H1 (cell line): ENCODE data around the gene CPXM2. TPM values are rescaled to one million over a fixed set of nuclear protein-coding genes. Genes with fewer than 3 reads are reported as not detected.

Experiments
- CTCF ChIA-PET: fragments of 300-600 bp; sonication (Branson Sonifier 250); formaldehyde crosslinking; loops from one replicate; lab custom pipeline; 2021; ENCODE audit not compliant: partially characterized antibody; lab: Charles Lee
- POLR2A ChIA-PET: fragments of 300-600 bp; sonication (Branson Sonifier 250); formaldehyde crosslinking; loops from one replicate; lab custom pipeline; 2021; ENCODE audit warnings: inconsistent platforms; ENCODE audit not compliant: partially characterized antibody; lab: Charles Lee
- DNase-seq, 2 experiments: peaks; one replicate each; pipeline versions ENCODE4 v3.0.0 to v3.0.0-alpha.2; 2010 to 2022; ENCODE audit warnings: low spot score in 2 of 2, low read depth in 1 of 2, mixed read lengths in 1 of 2
- FAIRE-seq: peaks from 2 replicates; lab custom pipeline; 2011; peaks lifted over from hg19 to GRCh38; lab: Jason Lieb, UNC
- H2AFZ ChIP-seq: 2 replicates; pipeline ENCODE4 v1.8.1; 2012; ENCODE audit warnings: low read length, inconsistent platforms
- H2AK5ac ChIP-seq: 2 replicates; pipeline ENCODE4 v1.6.1; 2013; ENCODE audit warnings: low read depth, low read length
- H2BK120ac ChIP-seq: replicated peaks from 2 replicates; pipeline ENCODE3; 2013; ENCODE audit warnings: low read depth, low read length, inconsistent platforms
- H2BK12ac ChIP-seq: 2 replicates; pipeline ENCODE4 v1.6.1; 2013; ENCODE audit warnings: low read depth, low read length
- H2BK15ac ChIP-seq: 2 replicates; pipeline ENCODE4 v1.6.1; 2013; ENCODE audit warnings: low read length
- H2BK20ac ChIP-seq: 2 replicates; pipeline ENCODE4 v1.6.1; 2013; ENCODE audit warnings: low read length
- H2BK5ac ChIP-seq: 2 replicates; pipeline ENCODE4 v1.6.1; 2013; ENCODE audit warnings: low read depth, low read length
- H3K14ac ChIP-seq: 2 replicates; pipeline ENCODE4 v1.6.1; 2013; ENCODE audit warnings: inconsistent platforms; ENCODE audit not compliant: insufficient read length
- H3K18ac ChIP-seq: 2 replicates; pipeline ENCODE4 v1.6.1; 2013; ENCODE audit warnings: low read length; ENCODE audit errors: extremely low read depth
- H3K23ac ChIP-seq: 2 replicates; pipeline ENCODE4 v1.6.1; 2013; ENCODE audit warnings: inconsistent platforms; ENCODE audit not compliant: insufficient read length
- H3K23me2 ChIP-seq: 2 replicates; pipeline ENCODE4 v1.6.1; 2013; ENCODE audit warnings: low read depth, low read length
- H3K27ac ChIP-seq: 2 replicates; pipeline ENCODE4 v1.6.1; 2011; ENCODE audit warnings: low read depth, low read length, inconsistent platforms
- H3K27me3 ChIP-seq, 4 experiments: replicated peaks in 1 of 4; 1 replicate in 1 of 4; 2 replicates in 3 of 4; pipeline versions ENCODE4 v1.6.1 to v1.8.1; 2011 to 2013; ENCODE audit warnings: low read length in 3 of 4, mild to moderate bottlenecking in 3 of 4, inconsistent platforms in 2 of 4, mixed read lengths in 2 of 4, moderate library complexity in 1 of 4; ENCODE audit not compliant: control insufficient read depth in 3 of 4, insufficient read depth in 3 of 4; ENCODE audit errors: extremely low read depth in 1 of 4
- H3K36me3 ChIP-seq, 4 experiments: 2 replicates each; pipeline versions ENCODE4 v1.6.1 to v1.8.1; 2011 to 2013; ENCODE audit warnings: mild to moderate bottlenecking in 4 of 4, low read length in 3 of 4, moderate library complexity in 2 of 4, control low read depth in 1 of 4, inconsistent platforms in 1 of 4; ENCODE audit not compliant: insufficient read depth in 4 of 4, control insufficient read depth in 2 of 4
- H3K4ac ChIP-seq: replicated peaks from 2 replicates; pipeline ENCODE3; 2013; ENCODE audit warnings: low read length, low read depth, mixed read lengths, inconsistent platforms; ENCODE audit not compliant: insufficient read length
- H3K4me1 ChIP-seq, 4 experiments: replicated peaks in 1 of 4; 1 replicate in 1 of 4; 2 replicates in 3 of 4; pipeline versions ENCODE4 v1.6.1 to v1.8.1; 2011 to 2013; ENCODE audit warnings: low read length in 3 of 4, inconsistent platforms in 2 of 4, mixed read lengths in 1 of 4; ENCODE audit not compliant: insufficient read depth in 4 of 4, control insufficient read depth in 3 of 4
- H3K4me2 ChIP-seq, 2 experiments: 2 replicates each; pipeline versions ENCODE4 v1.6.1 to v1.8.1; 2011 to 2013; ENCODE audit warnings: low read depth in 2 of 2, low read length in 2 of 2, control low read depth in 1 of 2, inconsistent platforms in 1 of 2, mild to moderate bottlenecking in 1 of 2; ENCODE audit not compliant: insufficient read depth in 1 of 2
- H3K4me3 ChIP-seq, 4 experiments: fragments of 200-600, 300-600 bp in 1 of 4; sonication (generic), shearing (Covaris generic), sonication (Bioruptor Twin) in 1 of 4; 2 replicates each; pipeline versions ENCODE4 v1.5.1 to v1.8.1; 2011 to 2016; ENCODE audit warnings: low read length in 4 of 4, low read depth in 3 of 4, control low read depth in 2 of 4, inconsistent platforms in 2 of 4, mild to moderate bottlenecking in 2 of 4, mixed read lengths in 1 of 4, moderate library complexity in 1 of 4; ENCODE audit not compliant: insufficient read depth in 2 of 4; ENCODE audit errors: extremely low read depth in 1 of 4
- H3K56ac ChIP-seq: replicated peaks from 2 replicates; pipeline ENCODE3; 2013; ENCODE audit warnings: low read depth, mild to moderate bottlenecking, mixed read lengths, low read length, inconsistent platforms; ENCODE audit not compliant: insufficient read length
- H3K79me1 ChIP-seq: 2 replicates; pipeline ENCODE4 v1.6.1; 2013; ENCODE audit warnings: low read depth, low read length, control low read depth
- H3K79me2 ChIP-seq, 2 experiments: 2 replicates each; pipeline versions ENCODE4 v1.6.1 to v1.8.1; 2012 to 2013; ENCODE audit warnings: low read length in 2 of 2, mild to moderate bottlenecking in 2 of 2, inconsistent platforms in 1 of 2; ENCODE audit not compliant: insufficient read depth in 2 of 2, control insufficient read depth in 1 of 2
- H3K9ac ChIP-seq, 4 experiments: replicated peaks in 1 of 4; 1 replicate in 1 of 4; 2 replicates in 3 of 4; pipeline versions ENCODE4 v1.6.1 to v1.8.1; 2011 to 2013; ENCODE audit warnings: low read depth in 3 of 4, low read length in 3 of 4, control low read depth in 2 of 4, mild to moderate bottlenecking in 2 of 4, moderate library complexity in 2 of 4, inconsistent platforms in 1 of 4; ENCODE audit errors: extremely low read depth in 1 of 4
- H3K9me3 ChIP-seq, 2 experiments: 2 replicates each; pipeline versions ENCODE4 v1.6.1 to v1.8.1; 2012 to 2013; ENCODE audit warnings: mild to moderate bottlenecking in 2 of 2, moderate library complexity in 2 of 2, control low read depth in 1 of 2, inconsistent platforms in 1 of 2, low read depth in 1 of 2, low read length in 1 of 2, mixed read lengths in 1 of 2; ENCODE audit not compliant: insufficient read depth in 2 of 2
- H4K20me1 ChIP-seq, 2 experiments: replicated peaks in 1 of 2; 2 replicates each; pipeline versions ENCODE3 to v1.8.1; 2011 to 2013; ENCODE audit warnings: inconsistent platforms in 2 of 2, low read length in 2 of 2, mild to moderate bottlenecking in 1 of 2; ENCODE audit not compliant: insufficient read depth in 2 of 2, control insufficient read depth in 1 of 2
- H4K5ac ChIP-seq: 2 replicates; pipeline ENCODE4 v1.6.1; 2013; ENCODE audit warnings: low read length, low read depth, mixed read lengths, inconsistent platforms; ENCODE audit not compliant: insufficient read length
- H4K8ac ChIP-seq: 2 replicates; pipeline ENCODE4 v1.8.0; 2013; ENCODE audit warnings: mild to moderate bottlenecking, moderate library complexity, low read length, inconsistent platforms; ENCODE audit not compliant: insufficient read depth; ENCODE audit errors: extremely low read depth
- H4K91ac ChIP-seq: replicated peaks from 2 replicates; pipeline ENCODE3; 2013; ENCODE audit warnings: low read length, mixed read lengths, inconsistent platforms; ENCODE audit not compliant: insufficient read length
- CTCF ChIP-seq, 3 experiments: IDR thresholded peaks; 1 replicate in 2 of 3; 2 replicates in 1 of 3; pipeline versions ENCODE4 v1.5.1 to v1.6.1; 2011; ENCODE audit warnings: low read length in 3 of 3, mild to moderate bottlenecking in 3 of 3, inconsistent platforms in 2 of 3, low read depth in 1 of 3, moderate library complexity in 1 of 3; ENCODE audit not compliant: insufficient read depth in 1 of 3; ENCODE audit errors: control extremely low read depth in 1 of 3
- WGBS, 2 experiments: shearing (Covaris generic) in 1 of 2; methylation state at CpG; one replicate each; pipeline versions ENCODE4 v1.1.6 to v1.1.7; 2013 to 2015; ENCODE audit warnings: low lambda C conversion rate in 2 of 2, mixed read lengths in 2 of 2, inconsistent platforms in 1 of 2, low coverage in 1 of 2, missing lambda C conversion rate in 1 of 2; ENCODE audit not compliant: insufficient replicate concordance in 2 of 2, insufficient coverage in 1 of 2, insufficient read length in 1 of 2; ENCODE audit errors: extremely low coverage in 1 of 2, missing lambda C conversion rate in 1 of 2; 5-methylcytosine and 5-hydroxymethylcytosine counted together
- polyA plus RNA-seq, 7 experiments: library from polyadenylated mRNA; depleted of rRNA in 3 of 7; stranded (reverse) in 5 of 7; unstranded in 2 of 7; fragments of >200 nt in 5 of 7; fragments of 200-250 nt in 2 of 7; gene quantifications; 1 replicate in 5 of 7; 2 replicates in 1 of 7; 4 replicates in 1 of 7; pipeline versions ENCODE4 v1.2.1 to v1.2.3, GENCODE V29; 2011 to 2013; ENCODE audit warnings: missing spikeins in 2 of 7, mixed read lengths in 2 of 7
- total RNA-seq: library from RNA; stranded (reverse); fragmentation: NEBNext Ultra II Directional; extraction: Animal tissue kit (Norgen Biotek cat#: 25700); gene quantifications from 2 replicates; pipeline ENCODE4 v1.2.1, GENCODE V29; 2021

Gene CPXM2
- total and polyA plus RNA-seq, 2 of the 8 experiments (the other 6 are each of a cell fraction or from before 2014, with no cell fraction given): 2.4 to 2.9 TPM

GRCh38 chr10:123863721-123864482 lies 27.7 kb downstream of the CPXM2 start:
- Histone ChIP-seq H2AK5ac (no peak overlapping the region), H3K27me3 (no peaks in the 10 kb centered on the region), H3K4me1 (peaks cover 0 to 11% (median 3%) of the 10 kb centered on the region in 4 experiments; a peak in 6 of 7 replicates), H3K36me3 (no peaks in the 10 kb centered on the region), H3K23ac (no peak overlapping the region), H3K4me2 (no peak overlapping the region), H3K27ac (no peak overlapping the region), H4K20me1 (no peaks in the 10 kb centered on the region), H3K56ac (no peak overlapping the region), H3K14ac (no peak overlapping the region), H3K4me3 (no peak overlapping the region), H4K5ac (no peak overlapping the region), H3K4ac (no peak overlapping the region), H3K18ac (no peak overlapping the region), H2BK12ac (no peak overlapping the region), H3K9me3 (no peaks in the 10 kb centered on the region), H2BK120ac (no peak overlapping the region), H4K8ac (no peak overlapping the region), H2AFZ (no peak overlapping the region), H3K23me2 (no peaks in the 10 kb centered on the region), H3K79me1 (no peaks in the 10 kb centered on the region), H2BK15ac (no peak overlapping the region), H3K9ac (no peak overlapping the region), H4K91ac (no peak overlapping the region), H2BK5ac (no peak overlapping the region; the same call in 1 of the 2 replicates), H3K79me2 (no peaks in the 10 kb centered on the region), H2BK20ac (no peak overlapping the region)
- CTCF ChIA-PET: interaction anchor here (0.7 to 3.1 kb wide), 10 partner anchors 13 to 1567 kb away, joined by 3 to 17 read pairs (median 3); no protein-coding TSS in a partner anchor
- no peak for DNase-seq
- 90% methylated on average over 11 of the region's 12 CpGs; no CpG with 5 or more reads in 1 of the 2 experiments for WGBS, 2 experiments
- no peak for FAIRE-seq
- POLR2A ChIA-PET: interaction anchor here (1.1 kb wide), 1 partner anchor 29 kb away, joined by 3 read pairs; no protein-coding TSS in a partner anchor
- TF ChIP-seq CTCF (IDR thresholded peaks at IDR 0.05; ENCODE audit: control extremely low read depth in 1 of 3, insufficient read depth in 1 of 3, low read depth in 1 of 3, low read length in 3 of 3): peak in 1 of 3 experiments; percentile 3; a peak in 1 of 4 replicates
